T-helper 9 cell (primary cell): Measurements from ENCODE around the gene UBE2J2.

ENCODE experiments used
- DNase-seq: peaks from one replicate; pipeline ENCODE4 v3.0.0-alpha.2; 2020

The UBE2J2 gene

GRCh38 chr1:1280782-1281481 lies 7.3 kb upstream of the UBE2J2 start:
- DNase-seq, result no peak

DNA sequence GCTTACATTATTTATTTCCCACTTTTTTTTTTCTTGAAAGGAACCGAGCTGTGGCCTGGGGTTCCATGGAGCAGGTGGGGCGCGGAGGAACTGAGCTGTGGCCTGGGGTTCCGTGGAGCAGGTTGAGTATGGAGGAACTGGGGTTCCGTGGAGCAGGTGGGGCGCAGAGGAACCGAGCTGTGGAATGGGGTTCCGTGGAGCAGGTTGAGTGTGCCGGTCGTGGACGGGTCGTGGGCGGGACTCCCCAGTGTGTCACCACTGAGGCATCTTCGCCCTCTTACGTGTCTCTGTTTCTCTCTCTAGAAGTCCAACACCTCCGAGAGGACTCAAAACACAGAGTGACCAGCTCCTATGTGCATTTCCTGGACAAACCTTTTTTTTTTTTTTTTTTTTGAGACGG lies 5.4 kb upstream of the UBE2J2 start:
- no peak for DNase-seq

DNA sequence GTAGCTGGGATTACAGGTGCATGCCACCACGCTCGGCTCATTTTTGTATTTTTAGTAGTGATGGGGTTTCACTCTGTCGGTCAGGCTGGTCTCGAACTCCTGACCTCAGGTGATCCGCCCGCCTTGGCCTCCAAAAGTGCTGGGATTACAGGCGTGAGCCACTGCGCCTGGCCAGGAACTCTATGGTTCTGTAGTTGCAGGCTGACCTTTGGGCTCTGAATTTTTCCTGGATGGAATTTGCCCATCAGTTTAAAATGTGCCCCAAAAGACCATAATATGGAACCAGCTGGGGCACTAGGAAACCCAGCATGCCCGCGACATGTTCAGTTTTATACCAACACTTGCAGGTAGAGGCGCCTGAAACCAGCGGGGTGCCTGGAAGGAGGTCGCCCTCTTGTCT lies 5.0 kb upstream of the UBE2J2 start:
- no peak for DNase-seq

- DNase-seq, result no peak
These were observed 2.2 kb upstream of the UBE2J2 start for GRCh38 chr1:1275836-1276235.

DNA sequence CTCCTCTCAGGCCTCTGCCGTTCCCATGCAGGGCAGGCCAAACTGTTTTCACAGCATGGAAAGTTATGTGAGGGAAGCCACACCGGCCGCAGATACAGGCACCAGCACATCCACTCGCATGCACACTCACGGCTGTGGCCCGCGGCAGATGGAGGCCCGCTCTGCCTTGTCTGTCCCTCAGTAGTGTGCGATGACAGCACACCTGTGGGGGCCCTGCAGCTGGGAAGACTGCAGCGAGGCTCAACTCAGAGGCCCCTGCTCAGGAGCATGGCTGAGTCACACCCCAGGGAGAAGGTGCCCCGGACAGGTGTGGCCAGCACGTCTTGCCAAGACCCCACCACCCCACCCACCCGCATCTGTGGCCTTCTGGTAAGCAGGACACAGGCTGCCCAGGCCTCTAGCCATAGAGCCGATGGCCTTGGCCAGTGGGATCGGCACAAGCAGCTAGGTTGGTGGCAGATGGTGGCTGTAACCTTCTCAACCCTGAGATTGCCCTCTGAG lies 1.3 kb upstream of the UBE2J2 start:
- DNase-seq, result no peak

- no peak for DNase-seq
These were observed 761 bp upstream of the UBE2J2 start for GRCh38 chr1:1274299-1274930.

DNA sequence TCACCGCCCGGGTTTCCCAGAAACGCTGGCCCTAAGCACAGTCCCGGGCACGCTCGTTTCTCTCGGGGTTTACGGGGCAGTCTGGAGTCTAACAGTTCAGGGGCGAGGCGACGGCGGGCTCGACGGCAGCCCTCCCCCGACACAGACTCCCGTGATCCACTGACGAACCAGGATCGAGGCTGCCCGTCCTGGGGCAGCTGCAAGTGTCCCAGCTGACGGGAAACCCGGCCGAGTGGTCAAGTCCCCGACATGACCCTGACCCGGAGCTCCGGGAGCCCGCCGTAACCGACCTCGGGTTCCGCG lies 494 bp downstream of the UBE2J2 start:
- DNase-seq, result no peak

DNA sequence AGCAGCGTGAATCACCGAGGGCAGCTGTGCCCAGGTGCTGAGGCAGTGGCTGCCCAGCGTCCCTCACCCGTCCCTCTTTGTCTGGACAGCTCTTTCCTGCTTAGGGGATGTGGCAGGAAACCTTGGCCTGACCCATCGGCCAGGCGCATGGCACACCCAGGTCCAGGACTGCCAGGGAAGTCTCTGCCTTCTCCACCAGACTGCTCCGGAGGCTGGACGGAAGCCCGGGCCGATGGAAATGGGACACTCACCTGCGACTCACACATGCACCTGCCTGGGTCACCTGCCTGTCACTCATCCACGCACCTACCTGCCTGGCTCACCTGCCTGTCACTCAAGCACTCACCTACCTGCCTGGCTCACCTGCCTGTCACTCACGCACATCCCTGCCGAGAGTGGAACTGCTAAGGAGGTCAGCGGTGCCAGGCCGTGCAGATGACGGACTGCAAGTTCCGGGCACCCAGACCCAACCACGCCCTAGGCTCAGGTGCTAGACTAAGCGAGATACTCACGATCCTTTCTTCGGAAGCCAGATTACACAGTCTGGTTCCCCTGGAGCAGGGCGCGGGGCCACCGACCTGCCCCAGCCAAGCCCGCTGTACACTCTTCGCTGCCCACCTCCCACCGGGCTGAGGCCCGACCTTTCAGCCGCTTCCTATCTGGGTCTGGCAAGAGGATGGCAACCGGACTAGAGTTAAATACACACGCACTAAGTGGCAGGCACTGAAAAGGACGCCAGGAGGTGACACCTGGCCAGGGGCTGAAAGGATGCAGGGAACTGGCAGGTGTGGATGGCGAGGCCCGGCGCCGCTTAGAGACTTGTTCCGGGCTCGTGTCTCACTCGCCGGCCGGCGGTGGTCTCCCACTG lies 1.1 kb downstream of the UBE2J2 start:
- no peak for DNase-seq

GRCh38 chr1:1270813-1271212 lies 2.8 kb downstream of the UBE2J2 start:
- no peak for DNase-seq

GRCh38 chr1:1268284-1268682 lies 5.4 kb downstream of the UBE2J2 start:
- DNase-seq, result no peak

DNA sequence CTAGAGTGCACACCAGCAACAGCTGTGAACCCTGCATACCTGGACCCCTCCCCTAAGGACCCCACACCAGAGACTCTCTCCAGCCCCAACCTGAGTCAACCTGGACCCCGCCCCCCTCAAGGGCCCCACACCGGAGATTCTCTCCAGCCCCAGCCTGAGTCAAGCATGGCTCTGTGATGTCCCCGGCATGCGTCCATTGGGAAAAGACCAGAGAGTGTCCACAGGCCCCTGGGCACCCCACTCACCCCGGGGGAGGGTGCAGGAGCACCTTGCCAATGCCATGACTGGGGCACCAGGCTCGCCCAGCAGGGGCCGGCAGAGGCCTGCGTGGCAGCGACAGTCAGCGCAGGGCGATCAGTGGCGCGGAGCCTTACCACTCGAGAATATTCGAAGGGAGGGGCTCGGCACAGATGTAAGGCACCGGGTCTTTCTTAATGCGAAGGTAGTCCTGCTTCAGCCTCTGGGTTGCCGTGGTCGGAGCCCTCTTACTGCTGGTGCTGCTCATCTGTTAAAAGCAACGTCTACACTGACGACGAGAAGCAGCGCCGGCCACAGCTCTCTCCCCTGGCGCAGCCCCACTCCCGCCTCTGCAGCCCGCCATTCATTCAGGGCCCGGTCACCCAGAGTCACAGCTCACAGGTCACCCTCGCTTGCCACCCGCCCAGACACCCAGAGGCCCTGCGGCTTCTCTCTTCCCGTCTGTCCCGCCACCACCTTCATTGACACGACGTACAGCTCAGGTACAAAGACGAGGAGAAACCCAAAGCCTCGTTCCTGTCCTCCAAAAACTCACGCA lies 6.0 kb downstream of the UBE2J2 start:
- no peak for DNase-seq

DNA sequence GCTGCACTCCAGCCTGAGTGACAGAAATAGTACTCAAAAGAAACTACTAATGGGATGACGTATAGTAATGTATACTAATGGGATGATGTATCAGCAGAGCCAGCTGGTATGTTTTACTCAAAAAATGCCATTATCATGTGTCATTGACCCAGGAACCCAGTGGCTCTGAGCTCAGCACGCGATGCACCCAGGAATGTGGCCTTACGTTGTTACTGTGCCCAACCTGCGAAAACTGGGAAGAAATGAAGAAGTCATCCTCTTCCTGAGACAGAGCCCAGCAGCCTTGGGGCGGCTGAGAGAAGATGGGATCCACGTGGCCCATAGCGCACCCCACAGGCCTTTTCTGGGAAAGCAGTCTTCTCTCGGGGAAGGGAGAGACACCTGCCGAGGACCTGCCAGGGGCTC lies 8.8 kb downstream of the UBE2J2 start:
- DNase-seq, result no peak

DNA sequence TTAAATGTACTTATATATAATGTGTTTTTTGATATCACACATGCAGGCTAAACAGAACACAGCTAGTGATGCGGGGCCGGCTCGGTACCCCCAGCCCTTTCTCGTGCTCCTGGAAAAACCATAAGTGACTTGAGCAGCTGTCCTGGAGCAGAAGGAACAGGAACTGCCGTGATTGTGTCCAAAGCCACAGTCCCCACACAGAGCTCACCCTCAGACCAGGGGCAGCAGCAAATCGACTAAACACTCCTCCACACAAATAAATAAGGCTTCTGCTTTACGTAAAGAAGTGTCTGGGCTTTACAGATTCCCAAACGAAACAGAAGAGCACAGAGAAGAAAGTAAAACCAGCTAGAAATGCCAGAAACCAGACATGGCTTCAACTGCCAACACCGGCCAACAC lies 9.6 kb downstream of the UBE2J2 start:
- DNase-seq, result no peak

GRCh38 chr1:1262758-1263157 lies 10.9 kb downstream of the UBE2J2 start:
- DNase-seq, result no peak

GRCh38 chr1:1262071-1262470 lies 11.6 kb downstream of the UBE2J2 start:
- no peak for DNase-seq

DNA sequence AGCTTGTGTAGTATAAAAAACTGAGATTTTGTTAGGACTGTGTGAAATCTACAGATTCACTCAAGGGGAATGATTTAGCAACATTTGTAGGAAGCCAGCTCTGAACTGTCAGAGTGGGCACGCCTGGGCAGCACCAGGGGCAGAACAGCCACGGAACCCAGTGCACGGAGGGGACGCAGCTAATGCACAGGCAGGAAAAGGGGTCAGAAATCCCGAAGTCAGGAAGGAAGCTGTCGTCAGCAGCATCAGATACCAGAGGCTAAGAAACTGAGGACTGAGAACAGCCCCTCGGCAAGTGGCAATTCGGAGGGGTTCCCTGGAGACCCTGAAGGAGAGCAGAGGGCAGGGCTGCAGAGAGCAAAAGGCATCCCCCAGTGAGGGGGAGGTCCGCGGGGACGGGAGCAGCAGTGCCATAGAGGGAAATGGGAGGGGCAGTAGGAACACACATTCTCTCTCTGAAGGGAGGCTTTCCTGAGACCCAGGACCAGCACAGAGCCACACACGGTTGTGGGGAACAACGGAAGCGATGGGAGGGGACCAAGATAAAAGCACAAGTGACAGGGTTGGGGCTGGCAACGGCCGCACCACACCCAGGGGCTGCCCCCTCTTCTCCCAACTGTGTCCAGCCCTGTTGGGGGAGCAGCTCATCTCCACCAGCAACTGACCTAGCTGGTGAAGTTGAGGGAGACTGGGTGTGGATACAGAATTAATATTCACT lies 12.7 kb downstream of the UBE2J2 start:
- no peak for DNase-seq

- no peak for DNase-seq
These were observed 13.6 kb downstream of the UBE2J2 start for GRCh38 chr1:1259951-1260600.

- no peak for DNase-seq
These were observed 14.1 kb downstream of the UBE2J2 start for GRCh38 chr1:1259540-1259939.

- DNase-seq, result no peak
These were observed 14.6 kb downstream of the UBE2J2 start for GRCh38 chr1:1259119-1259488.

GRCh38 chr1:1256956-1257871 lies 16.4 kb downstream of the UBE2J2 start:
- DNase-seq, result no peak

DNA sequence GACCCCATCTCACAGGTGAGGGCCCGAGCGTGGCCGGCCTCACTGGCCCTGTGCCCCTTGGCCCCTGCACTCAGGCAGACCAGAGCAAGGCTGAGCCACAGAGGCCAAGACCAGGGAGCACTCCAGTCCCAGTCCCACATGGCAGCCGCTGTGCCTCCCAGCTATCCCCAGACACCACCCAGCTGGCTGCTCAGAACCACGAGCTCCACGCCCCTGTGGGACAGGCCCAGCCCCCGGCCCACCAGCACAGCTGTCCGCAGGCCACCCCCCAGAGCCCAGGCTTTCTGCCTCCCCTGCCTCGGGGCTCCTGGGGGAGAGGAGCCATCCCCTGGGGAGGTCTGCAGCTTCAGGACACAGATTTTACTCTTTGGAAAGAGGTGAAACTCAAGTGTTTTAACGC lies 18.0 kb downstream of the UBE2J2 start:
- no peak for DNase-seq
